CD14-positive monocyte (primary cell): Measurements from ENCODE around the gene CHAT. TPM values are rescaled to one million over a fixed set of nuclear protein-coding genes. Genes with fewer than 3 reads are reported as not detected.

Experiments
- DNase-seq, 3 donors: peaks; one replicate each; pipeline ENCODE4 v3.0.0-alpha.2; 2011 to 2022
- H2AFZ ChIP-seq: 2 replicates; pipeline ENCODE4 v1.6.0; 2012; ENCODE audit warnings: mild to moderate bottlenecking, low read depth, low read length, inconsistent platforms; ENCODE audit not compliant: insufficient read depth, poor library complexity, severe bottlenecking
- H3K27ac ChIP-seq, 2 donors: 1 replicate in 1 of 2; 2 replicates in 1 of 2; pipeline ENCODE4 v1.5.1; 2012 to 2013; ENCODE audit warnings: low read length in 2 of 2, control low read depth in 1 of 2, inconsistent platforms in 1 of 2, low read depth in 1 of 2, mild to moderate bottlenecking in 1 of 2
- H3K27me3 ChIP-seq, 2 donors: one replicate each; pipeline versions ENCODE4 v1.6.0 to v1.6.1; 2011 to 2013; ENCODE audit warnings: low read length in 2 of 2; ENCODE audit not compliant: control insufficient read depth in 2 of 2, insufficient read depth in 2 of 2
- H3K36me3 ChIP-seq, 2 donors: replicated peaks in 1 of 2; 1 replicate in 1 of 2; 2 replicates in 1 of 2; pipeline versions ENCODE4 v1.5.1 to v1.6.1; 2012 to 2013; ENCODE audit warnings: low read length in 2 of 2, control low read depth in 1 of 2, inconsistent platforms in 1 of 2, mild to moderate bottlenecking in 1 of 2; ENCODE audit not compliant: insufficient read depth in 2 of 2, control insufficient read depth in 1 of 2
- H3K4me1 ChIP-seq, 2 donors: 1 replicate in 1 of 2; 2 replicates in 1 of 2; pipeline versions ENCODE4 v1.5.1 to v1.6.1; 2012 to 2013; ENCODE audit warnings: low read length in 2 of 2, control low read depth in 1 of 2, inconsistent platforms in 1 of 2, mild to moderate bottlenecking in 1 of 2, moderate library complexity in 1 of 2; ENCODE audit not compliant: insufficient read depth in 2 of 2, control insufficient read depth in 1 of 2
- H3K4me2 ChIP-seq: replicated peaks from 2 replicates; pipeline ENCODE3; 2012; ENCODE audit warnings: low read length, moderate library complexity, mild to moderate bottlenecking; ENCODE audit not compliant: poor library complexity, severe bottlenecking; ENCODE audit errors: extremely low read depth
- H3K4me3 ChIP-seq, 3 experiments: fragments of 200-600 bp in 1 of 3; sonication (generic) in 1 of 3; replicated peaks in 1 of 3; 1 replicate in 2 of 3; 2 replicates in 1 of 3; pipeline ENCODE4 v1.5.1; 2011 to 2013; ENCODE audit warnings: low read length in 3 of 3, mild to moderate bottlenecking in 3 of 3, control low read depth in 2 of 3, low read depth in 2 of 3, inconsistent platforms in 1 of 3, moderate library complexity in 1 of 3
- H3K79me2 ChIP-seq: 2 replicates; pipeline ENCODE4 v1.6.0; 2012; ENCODE audit warnings: mild to moderate bottlenecking, control low read depth, inconsistent platforms, low read length, moderate library complexity; ENCODE audit not compliant: insufficient read depth
- H3K9ac ChIP-seq: 2 replicates; pipeline ENCODE4 v1.6.0; 2017; ENCODE audit warnings: low read length, mild to moderate bottlenecking; ENCODE audit not compliant: insufficient read depth, poor library complexity, severe bottlenecking
- H3K9me3 ChIP-seq, 2 donors: replicated peaks in 1 of 2; 1 replicate in 1 of 2; 2 replicates in 1 of 2; pipeline versions ENCODE4 v1.5.1 to v1.6.1; 2012 to 2013; ENCODE audit warnings: low read length in 2 of 2, control low read depth in 1 of 2; ENCODE audit not compliant: control insufficient read depth in 1 of 2, insufficient read depth in 1 of 2
- H4K20me1 ChIP-seq: 2 replicates; pipeline ENCODE4 v1.6.0; 2012; ENCODE audit warnings: mild to moderate bottlenecking, low read length, control low read depth, moderate library complexity; ENCODE audit not compliant: insufficient read depth
- H3K27ac Mint-ChIP-seq, 7 donors: one replicate each; pipeline ENCODE4 v1.8.0; 2020; ENCODE audit warnings: mild to moderate bottlenecking in 7 of 7, mixed read lengths in 7 of 7, moderate library complexity in 6 of 7, inconsistent platforms in 2 of 7
- H3K27me3 Mint-ChIP-seq, 3 donors: one replicate each; pipeline ENCODE4 v1.8.0; 2021 to 2022; ENCODE audit warnings: low read depth in 3 of 3, mild to moderate bottlenecking in 3 of 3, mixed read lengths in 3 of 3, moderate library complexity in 3 of 3, inconsistent platforms in 1 of 3
- H3K36me3 Mint-ChIP-seq, 2 donors: one replicate each; pipeline ENCODE4 v1.8.0; 2020; ENCODE audit warnings: mixed read lengths in 2 of 2, inconsistent platforms in 1 of 2, mild to moderate bottlenecking in 1 of 2
- H3K4me1 Mint-ChIP-seq: one replicate; pipeline ENCODE4 v1.8.0; 2020; ENCODE audit warnings: mild to moderate bottlenecking, mixed read lengths
- H3K4me3 Mint-ChIP-seq, 2 donors: one replicate each; pipeline ENCODE4 v1.8.0; 2020; ENCODE audit warnings: mild to moderate bottlenecking in 2 of 2, mixed read lengths in 2 of 2, moderate library complexity in 1 of 2
- H3K9me3 Mint-ChIP-seq, 7 donors: one replicate each; pipeline ENCODE4 v1.8.0; 2020 to 2022; ENCODE audit warnings: mixed read lengths in 7 of 7, mild to moderate bottlenecking in 6 of 7, moderate library complexity in 6 of 7, inconsistent platforms in 2 of 7
- CTCF ChIP-seq: fragments of 200-600 bp; IDR thresholded peaks from one replicate; pipeline ENCODE4 v1.8.0; 2022; ENCODE audit warnings: antibody characterized with exemption, mild to moderate bottlenecking
- WGBS: methylation state at CpG from one replicate; pipeline ENCODE4 v1.1.5; 2013; ENCODE audit warnings: missing lambda C conversion rate; ENCODE audit not compliant: insufficient coverage; 5-methylcytosine and 5-hydroxymethylcytosine counted together
- intact Hi-C, 2 donors: fragments of 100-400 bp; cut with micrococcal nuclease; formaldehyde crosslinking; loops; one replicate each; pipeline versions ENCODE4 v1.15.0 to v1.15.1; 2023
- polyA plus RNA-seq, 3 donors: library from polyadenylated mRNA; depleted of rRNA in 1 of 3; unstranded in 2 of 3; stranded (reverse) in 1 of 3; fragments of 300-500 nt in 2 of 3; fragments of >200 nt in 1 of 3; fragmentation: Illumina TruSeq in 2 of 3; gene quantifications; 1 replicate in 2 of 3; 2 replicates in 1 of 3; pipeline ENCODE4 v1.2.3, GENCODE V29; 2012 to 2021

Gene CHAT
- polyA plus RNA-seq, 3 donors, result not detected

GRCh38 chr10:49622426-49623425, 8.9 kb downstream of the CHAT start:
- Histone ChIP-seq H3K4me3 (no peak overlapping the region), H3K4me1 (no peaks in the 10 kb centered on the region), H3K9me3 (no peaks in the 10 kb centered on the region), H3K9ac (no peak overlapping the region), H3K4me2 (no peak overlapping the region), H3K36me3 (no peaks in the 10 kb centered on the region), H3K79me2 (no peaks in the 10 kb centered on the region), H3K27me3 (peaks cover 0 to 2% of the 10 kb centered on the region in 2 donors), H2AFZ (no peak overlapping the region), H4K20me1 (no peaks in the 10 kb centered on the region), H3K27ac (no peak overlapping the region)
- TF ChIP-seq CTCF, result no peak
- H3K36me3 Mint-ChIP-seq, result no peaks in the 10 kb centered on the region
- H3K9me3 Mint-ChIP-seq, result peaks cover 0 to 2% (median 1%) of the 10 kb centered on the region in 7 donors
- WGBS, result 73% methylated on average over 8 of the region's 11 CpGs
- no peaks in the 10 kb centered on the region for H3K4me1 Mint-ChIP-seq
- intact Hi-C loops, result no loop called here
- H3K27me3 Mint-ChIP-seq, result peaks cover 13 to 18% (median 18%) of the 10 kb centered on the region in 3 donors
- no peak overlapping the region for H3K27ac Mint-ChIP-seq
- no peak for DNase-seq
- peak overlapping the region in 1 of 2 donors; percentile 6 for H3K4me3 Mint-ChIP-seq

- no peak overlapping the region for H3K4me2 ChIP-seq
- H3K36me3 ChIP-seq, result no peaks in the 10 kb centered on the region
- H3K9me3 ChIP-seq, result no peaks in the 10 kb centered on the region
- no peak overlapping the region for H3K9ac ChIP-seq
- no peak overlapping the region for H2AFZ ChIP-seq
- Mint-ChIP-seq H3K4me1 (no peaks in the 10 kb centered on the region), H3K9me3 (peaks cover 0 to 8% (median 2%) of the 10 kb centered on the region in 7 donors), H3K27ac (no peak overlapping the region), H3K36me3 (no peaks in the 10 kb centered on the region), H3K27me3 (peaks cover 9 to 13% (median 10%) of the 10 kb centered on the region in 3 donors), H3K4me3 (no peak overlapping the region)
- DNase-seq, result no peak
- no peaks in the 10 kb centered on the region for H3K79me2 ChIP-seq
- H4K20me1 ChIP-seq, result no peaks in the 10 kb centered on the region
- no peak for TF ChIP-seq CTCF
- no peaks in the 10 kb centered on the region for H3K4me1 ChIP-seq
- intact Hi-C loops, result no loop called here
- H3K27me3 ChIP-seq, result peaks cover 0 to 2% of the 10 kb centered on the region in 2 donors
- 56% methylated on average over 3 of the region's 5 CpGs for WGBS
- H3K4me3 ChIP-seq, result no peak overlapping the region
- H3K27ac ChIP-seq, result no peak overlapping the region
Observed at GRCh38 chr10:49624629-49625028, 10.8 kb downstream of the CHAT start.
